IPS-18c (cell line): ENCODE measurements around the gene RBM42.
A peak's percentile ranks its signal among the peaks of the same experiment; 100 is the strongest.

Source experiments
- H3K4me3 ChIP-seq: 2 replicates; pipeline ENCODE4 v1.7.0; 2013; ENCODE audit warnings: low read depth, mild to moderate bottlenecking, low read length, moderate library complexity; ENCODE audit not compliant: insufficient read depth
- H3K9me3 ChIP-seq: one replicate; pipeline ENCODE4 v1.6.1; 2013; ENCODE audit warnings: mild to moderate bottlenecking, low read length, moderate library complexity; ENCODE audit not compliant: control insufficient read depth, insufficient read depth

Gene RBM42

DNA sequence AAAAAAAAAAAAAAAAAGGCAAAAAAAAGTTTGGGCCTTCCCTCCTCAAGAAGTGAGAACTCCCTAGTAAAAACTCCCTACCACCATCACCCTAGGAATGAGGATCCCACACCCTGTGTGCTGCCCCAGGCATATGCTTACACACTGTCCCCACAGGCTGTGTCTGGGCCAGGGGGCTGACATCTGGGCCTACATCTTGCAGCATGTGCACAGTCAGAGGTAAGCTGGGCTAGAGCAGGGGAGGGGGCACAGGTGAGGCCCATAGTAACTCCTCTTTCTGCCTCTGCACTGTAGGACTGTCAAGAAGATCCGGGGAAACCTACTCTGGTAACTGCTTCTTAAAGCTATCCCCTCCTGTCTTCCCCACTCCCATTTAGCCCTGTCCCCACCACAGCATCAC, 15.3 kb upstream of the RBM42 start:
- Histone ChIP-seq H3K9me3 (no peaks in the 10 kb centered on the region), H3K4me3 (no peak overlapping the region)

- no peaks in the 10 kb centered on the region for H3K9me3 ChIP-seq
- no peak overlapping the region for H3K4me3 ChIP-seq
Measured at GRCh38 chr19:35615036-35615435, 13.8 kb upstream of the RBM42 start.

DNA sequence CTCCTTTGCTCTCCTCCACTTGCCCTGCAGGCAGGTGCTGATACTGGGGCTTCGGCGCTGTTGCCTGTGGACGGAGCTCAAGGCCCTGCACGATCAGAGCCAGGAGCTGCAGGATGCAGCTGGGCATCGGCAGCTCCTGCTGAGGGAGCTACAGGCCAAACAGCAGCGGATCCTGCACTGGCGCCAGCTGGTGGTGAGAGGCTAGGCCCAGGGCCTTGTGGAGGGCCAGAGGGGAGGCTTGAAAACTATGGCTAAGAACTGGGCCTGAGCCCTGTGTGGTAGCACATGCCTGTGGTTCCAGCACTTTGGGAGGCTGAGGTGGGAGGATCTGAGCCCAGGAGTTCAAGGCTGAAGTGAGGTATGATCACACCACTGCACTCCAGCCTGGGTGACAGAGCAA, 10.0 kb upstream of the RBM42 start:
- Histone ChIP-seq H3K4me3 (no peak overlapping the region), H3K9me3 (no peaks in the 10 kb centered on the region)

DNA sequence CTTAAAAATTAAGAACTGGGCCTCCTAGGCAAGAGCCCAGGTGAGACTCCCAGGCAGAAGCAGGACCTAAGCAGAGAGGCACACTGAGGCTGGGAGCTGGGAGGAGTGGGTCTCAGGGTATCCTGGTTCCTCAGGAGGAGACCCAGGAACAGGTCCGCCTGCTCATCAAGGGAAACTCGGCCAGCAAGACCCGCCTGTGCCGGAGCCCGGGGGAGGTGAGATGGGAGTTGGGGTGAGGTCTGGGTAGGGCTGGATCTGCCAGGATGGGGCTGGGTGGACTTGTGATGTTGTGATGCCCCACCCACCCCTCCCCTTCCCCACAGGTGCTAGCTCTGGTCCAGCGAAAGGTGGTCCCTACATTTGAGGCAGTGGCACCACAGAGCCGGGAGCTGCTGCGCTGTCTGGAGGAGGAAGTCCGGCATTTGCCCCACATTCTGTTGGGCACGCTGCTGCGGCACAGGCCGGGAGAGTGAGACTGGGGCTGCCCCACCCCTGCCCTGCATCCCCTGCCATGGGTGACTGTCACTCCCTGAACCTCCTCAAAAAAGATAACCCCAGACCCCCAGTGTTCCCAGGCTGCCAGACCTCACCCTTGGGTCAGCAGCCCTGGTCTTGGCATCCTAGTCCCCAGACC, 9.4 kb upstream of the RBM42 start:
- Histone ChIP-seq H3K4me3 (no peak overlapping the region), H3K9me3 (no peaks in the 10 kb centered on the region)

GRCh38 chr19:35620001-35620400, 8.8 kb upstream of the RBM42 start:
- Histone ChIP-seq H3K4me3 (no peak overlapping the region), H3K9me3 (no peaks in the 10 kb centered on the region)

DNA sequence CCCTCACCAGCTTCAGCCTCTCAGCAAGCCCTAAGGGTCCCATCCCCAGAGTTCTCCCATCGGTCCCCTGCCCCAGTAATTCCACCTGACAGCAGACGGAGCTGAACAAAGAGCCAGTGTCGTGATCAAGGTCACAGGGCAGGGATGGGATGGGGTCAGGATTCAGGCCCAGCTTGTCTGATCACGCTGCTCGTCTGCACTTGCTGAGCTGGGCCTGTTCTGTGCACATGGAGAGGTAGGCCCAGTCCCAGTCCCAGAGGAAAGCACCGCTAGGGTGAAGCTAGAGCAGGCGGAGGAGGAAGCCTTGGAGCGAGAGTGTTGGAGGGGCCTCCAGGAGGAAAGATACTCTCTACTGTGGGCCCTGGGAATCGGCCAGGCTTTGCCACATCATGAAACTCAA, 7.1 kb upstream of the RBM42 start:
- no peaks in the 10 kb centered on the region for H3K9me3 ChIP-seq
- H3K4me3 ChIP-seq = no peak overlapping the region

GRCh38 chr19:35622750-35623149, 6.1 kb upstream of the RBM42 start:
- Histone ChIP-seq H3K9me3 (no peaks in the 10 kb centered on the region), H3K4me3 (no peak overlapping the region)

GRCh38 chr19:35623327-35624010, 5.4 kb upstream of the RBM42 start:
- Histone ChIP-seq H3K9me3 (no peaks in the 10 kb centered on the region), H3K4me3 (no peak overlapping the region)

GRCh38 chr19:35628264-35628564, 622 bp upstream of the RBM42 start:
- peak overlapping the region; percentile 66 for H3K4me3 ChIP-seq
- H3K9me3 ChIP-seq = no peaks in the 10 kb centered on the region

GRCh38 chr19:35629332-35629633, 447 bp downstream of the RBM42 start:
- H3K4me3 ChIP-seq = peak overlapping the region; percentile 88
- H3K9me3 ChIP-seq = no peaks in the 10 kb centered on the region

GRCh38 chr19:35633727-35634440, 5.0 kb downstream of the RBM42 start:
- H3K9me3 ChIP-seq = no peaks in the 10 kb centered on the region

GRCh38 chr19:35636651-35637050, 7.8 kb downstream of the RBM42 start:
- Histone ChIP-seq H3K4me3 (no peak overlapping the region), H3K9me3 (no peaks in the 10 kb centered on the region)

More at GRCh38 chr19:35633727-35634440, 5.0 kb downstream of the RBM42 start:
- H3K4me3 ChIP-seq = no peak overlapping the region

GRCh38 chr19:35637165-35637564, 8.3 kb downstream of the RBM42 start:
- Histone ChIP-seq H3K9me3 (no peaks in the 10 kb centered on the region), H3K4me3 (no peak overlapping the region)

DNA sequence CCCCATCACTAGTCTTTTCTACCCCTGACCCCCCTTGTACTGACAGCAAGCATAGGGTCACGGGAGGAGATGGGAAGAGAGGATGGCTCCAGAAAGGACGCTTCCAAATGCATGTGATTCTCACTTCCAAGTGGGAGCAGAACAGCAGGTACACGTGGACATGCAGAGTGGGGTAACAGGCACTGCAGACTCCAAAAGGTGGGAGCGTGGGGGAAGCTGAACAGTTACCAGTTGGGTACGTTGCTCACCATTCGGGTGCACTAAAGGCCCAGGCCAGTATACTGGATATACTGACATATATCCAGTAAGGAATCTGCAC, 10.4 kb downstream of the RBM42 start:
- no peak overlapping the region for H3K4me3 ChIP-seq
- H3K9me3 ChIP-seq = no peaks in the 10 kb centered on the region

GRCh38 chr19:35639863-35640262, 11.0 kb downstream of the RBM42 start:
- Histone ChIP-seq H3K4me3 (no peak overlapping the region), H3K9me3 (no peaks in the 10 kb centered on the region)

- Histone ChIP-seq H3K9me3 (no peaks in the 10 kb centered on the region), H3K4me3 (peak within 1 kb of the TSS; percentile 24)
Measured at GRCh38 chr19:35641515-35642151, 12.8 kb downstream of the RBM42 start, which contains the start of gene ETV2. TSS of gene ETV2 (plus strand) at chr19:35641745. CDS start at chr19:35642461, 716 bp downstream.

- Histone ChIP-seq H3K9me3 (no peaks in the 10 kb centered on the region), H3K4me3 (peak overlapping the region; percentile 24)
Measured at GRCh38 chr19:35642312-35642711, 13.5 kb downstream of the RBM42 start.

GRCh38 chr19:35642798-35643254, 14.0 kb downstream of the RBM42 start:
- peak overlapping the region; percentile 68 for H3K4me3 ChIP-seq
- no peaks in the 10 kb centered on the region for H3K9me3 ChIP-seq
